ENCODE data around the gene IFNGR2.

DNA sequence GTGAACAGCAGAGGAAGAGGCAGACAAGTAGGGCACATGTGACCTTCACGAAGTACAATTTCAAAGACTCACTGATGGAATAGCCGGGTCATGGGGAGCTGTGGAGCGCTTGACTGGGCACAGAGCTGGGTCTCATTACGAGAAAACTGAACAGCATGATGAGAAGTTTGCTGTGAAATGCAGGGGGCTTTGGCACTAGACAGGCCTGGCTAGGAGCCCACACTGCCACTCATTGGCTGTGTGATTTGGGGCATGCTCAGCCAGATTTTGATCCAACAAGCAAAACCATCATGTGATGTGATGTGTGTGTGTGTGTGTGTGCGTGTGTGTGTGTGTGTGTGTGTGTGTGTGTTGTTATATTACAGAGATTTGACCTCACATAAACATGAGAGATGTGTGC is 4.9 kb upstream of the IFNGR2 start:
- TF ChIP-seq, protein P1, sequence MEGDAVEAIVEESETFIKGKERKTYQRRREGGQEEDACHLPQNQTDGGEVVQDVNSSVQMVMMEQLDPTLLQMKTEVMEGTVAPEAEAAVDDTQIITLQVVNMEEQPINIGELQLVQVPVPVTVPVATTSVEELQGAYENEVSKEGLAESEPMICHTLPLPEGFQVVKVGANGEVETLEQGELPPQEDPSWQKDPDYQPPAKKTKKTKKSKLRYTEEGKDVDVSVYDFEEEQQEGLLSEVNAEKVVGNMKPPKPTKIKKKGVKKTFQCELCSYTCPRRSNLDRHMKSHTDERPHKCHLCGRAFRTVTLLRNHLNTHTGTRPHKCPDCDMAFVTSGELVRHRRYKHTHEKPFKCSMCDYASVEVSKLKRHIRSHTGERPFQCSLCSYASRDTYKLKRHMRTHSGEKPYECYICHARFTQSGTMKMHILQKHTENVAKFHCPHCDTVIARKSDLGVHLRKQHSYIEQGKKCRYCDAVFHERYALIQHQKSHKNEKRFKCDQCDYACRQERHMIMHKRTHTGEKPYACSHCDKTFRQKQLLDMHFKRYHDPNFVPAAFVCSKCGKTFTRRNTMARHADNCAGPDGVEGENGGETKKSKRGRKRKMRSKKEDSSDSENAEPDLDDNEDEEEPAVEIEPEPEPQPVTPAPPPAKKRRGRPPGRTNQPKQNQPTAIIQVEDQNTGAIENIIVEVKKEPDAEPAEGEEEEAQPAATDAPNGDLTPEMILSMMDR (IDR thresholded peaks at IDR 0.05), result no peak
- TF ChIP-seq MEF2A (IDR thresholded peaks at IDR 0.05; ENCODE audit: borderline replicate concordance, low read depth) (no peak), MXI1 (IDR thresholded peaks at IDR 0.05; ENCODE audit: low read depth, low read length) (no peak), RAD21 (IDR thresholded peaks at IDR 0.05; ENCODE audit: low read length) (no peak), POLR2AphosphoS5 (IDR thresholded peaks at IDR 0.05; ENCODE audit: low read depth, low read length) (no peak), RXRA (IDR thresholded peaks at IDR 0.05; ENCODE audit: borderline replicate concordance, low read depth) (no peak), EP300 (IDR thresholded peaks at IDR 0.05; ENCODE audit: borderline replicate concordance in 1 of 2, low read depth in 1 of 2, low read length in 1 of 2) (no peak), FOSL2 (IDR thresholded peaks at IDR 0.05; ENCODE audit: borderline replicate concordance, low read depth) (no peak), RCOR1 (IDR thresholded peaks at IDR 0.05; ENCODE audit: low read length) (no peak)
- TF ChIP-seq, protein P2, sequence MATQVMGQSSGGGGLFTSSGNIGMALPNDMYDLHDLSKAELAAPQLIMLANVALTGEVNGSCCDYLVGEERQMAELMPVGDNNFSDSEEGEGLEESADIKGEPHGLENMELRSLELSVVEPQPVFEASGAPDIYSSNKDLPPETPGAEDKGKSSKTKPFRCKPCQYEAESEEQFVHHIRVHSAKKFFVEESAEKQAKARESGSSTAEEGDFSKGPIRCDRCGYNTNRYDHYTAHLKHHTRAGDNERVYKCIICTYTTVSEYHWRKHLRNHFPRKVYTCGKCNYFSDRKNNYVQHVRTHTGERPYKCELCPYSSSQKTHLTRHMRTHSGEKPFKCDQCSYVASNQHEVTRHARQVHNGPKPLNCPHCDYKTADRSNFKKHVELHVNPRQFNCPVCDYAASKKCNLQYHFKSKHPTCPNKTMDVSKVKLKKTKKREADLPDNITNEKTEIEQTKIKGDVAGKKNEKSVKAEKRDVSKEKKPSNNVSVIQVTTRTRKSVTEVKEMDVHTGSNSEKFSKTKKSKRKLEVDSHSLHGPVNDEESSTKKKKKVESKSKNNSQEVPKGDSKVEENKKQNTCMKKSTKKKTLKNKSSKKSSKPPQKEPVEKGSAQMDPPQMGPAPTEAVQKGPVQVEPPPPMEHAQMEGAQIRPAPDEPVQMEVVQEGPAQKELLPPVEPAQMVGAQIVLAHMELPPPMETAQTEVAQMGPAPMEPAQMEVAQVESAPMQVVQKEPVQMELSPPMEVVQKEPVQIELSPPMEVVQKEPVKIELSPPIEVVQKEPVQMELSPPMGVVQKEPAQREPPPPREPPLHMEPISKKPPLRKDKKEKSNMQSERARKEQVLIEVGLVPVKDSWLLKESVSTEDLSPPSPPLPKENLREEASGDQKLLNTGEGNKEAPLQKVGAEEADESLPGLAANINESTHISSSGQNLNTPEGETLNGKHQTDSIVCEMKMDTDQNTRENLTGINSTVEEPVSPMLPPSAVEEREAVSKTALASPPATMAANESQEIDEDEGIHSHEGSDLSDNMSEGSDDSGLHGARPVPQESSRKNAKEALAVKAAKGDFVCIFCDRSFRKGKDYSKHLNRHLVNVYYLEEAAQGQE (IDR thresholded peaks at IDR 0.05; ENCODE audit: low read depth, low read length), result no peak
- TF ChIP-seq, protein P3, sequence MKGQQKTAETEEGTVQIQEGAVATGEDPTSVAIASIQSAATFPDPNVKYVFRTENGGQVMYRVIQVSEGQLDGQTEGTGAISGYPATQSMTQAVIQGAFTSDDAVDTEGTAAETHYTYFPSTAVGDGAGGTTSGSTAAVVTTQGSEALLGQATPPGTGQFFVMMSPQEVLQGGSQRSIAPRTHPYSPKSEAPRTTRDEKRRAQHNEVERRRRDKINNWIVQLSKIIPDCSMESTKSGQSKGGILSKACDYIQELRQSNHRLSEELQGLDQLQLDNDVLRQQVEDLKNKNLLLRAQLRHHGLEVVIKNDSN (IDR thresholded peaks at IDR 0.05; ENCODE audit: borderline replicate concordance, low read depth), result no peak
